ENCODE data around the gene TEX10. TPM values are rescaled to one million over a fixed set of nuclear protein-coding genes. Genes with fewer than 3 reads are reported as not detected.

Gene TEX10
- total RNA-seq, 1 donor = 29.3 TPM

DNA sequence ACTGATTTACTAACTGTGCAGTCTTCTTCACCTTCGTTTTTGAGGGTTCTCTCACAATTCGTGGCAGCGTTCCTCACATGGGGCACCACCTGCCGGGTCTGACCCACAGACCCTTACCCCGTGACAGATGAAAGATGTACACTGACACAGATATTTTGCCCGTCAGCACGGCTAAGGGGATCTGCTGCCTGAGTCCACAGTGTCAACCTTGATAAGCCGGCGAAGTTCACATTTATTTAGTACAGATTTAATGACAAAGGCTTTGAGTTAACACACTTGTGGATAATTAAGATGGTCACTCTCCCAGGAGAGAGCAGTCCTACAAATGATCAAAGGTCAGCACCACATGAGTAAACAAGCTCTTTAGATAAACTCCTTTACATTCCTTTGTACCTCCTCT is 15.9 kb upstream of the TEX10 start:
- Histone ChIP-seq H4K20me1 (ENCODE audit: insufficient read depth, low read length) (no peaks in the 10 kb centered on the region), H3K27me3 (ENCODE audit: insufficient read depth, low read length) (no peaks in the 10 kb centered on the region), H3K79me2 (ENCODE audit: insufficient read depth, low read length) (no peaks in the 10 kb centered on the region), H3K9me3 (ENCODE audit: low read depth, low read length) (no peaks in the 10 kb centered on the region), H3K4me1 (ENCODE audit: insufficient read depth, low read length) (no peaks in the 10 kb centered on the region), H3K36me3 (ENCODE audit: insufficient read depth, low read length) (no peaks in the 10 kb centered on the region), H3K4me2 (ENCODE audit: insufficient read depth, low read length) (no peak overlapping the region), H2AFZ (ENCODE audit: low read length) (no peak overlapping the region), H3K27ac (ENCODE audit: low read depth, low read length) (no peak overlapping the region), H3K4me3 (ENCODE audit: insufficient read depth, low read length) (no peak overlapping the region)
- DNase-seq (ENCODE audit: insufficient read length, low spot score, missing footprints) = no peak
- TF ChIP-seq, protein P1, sequence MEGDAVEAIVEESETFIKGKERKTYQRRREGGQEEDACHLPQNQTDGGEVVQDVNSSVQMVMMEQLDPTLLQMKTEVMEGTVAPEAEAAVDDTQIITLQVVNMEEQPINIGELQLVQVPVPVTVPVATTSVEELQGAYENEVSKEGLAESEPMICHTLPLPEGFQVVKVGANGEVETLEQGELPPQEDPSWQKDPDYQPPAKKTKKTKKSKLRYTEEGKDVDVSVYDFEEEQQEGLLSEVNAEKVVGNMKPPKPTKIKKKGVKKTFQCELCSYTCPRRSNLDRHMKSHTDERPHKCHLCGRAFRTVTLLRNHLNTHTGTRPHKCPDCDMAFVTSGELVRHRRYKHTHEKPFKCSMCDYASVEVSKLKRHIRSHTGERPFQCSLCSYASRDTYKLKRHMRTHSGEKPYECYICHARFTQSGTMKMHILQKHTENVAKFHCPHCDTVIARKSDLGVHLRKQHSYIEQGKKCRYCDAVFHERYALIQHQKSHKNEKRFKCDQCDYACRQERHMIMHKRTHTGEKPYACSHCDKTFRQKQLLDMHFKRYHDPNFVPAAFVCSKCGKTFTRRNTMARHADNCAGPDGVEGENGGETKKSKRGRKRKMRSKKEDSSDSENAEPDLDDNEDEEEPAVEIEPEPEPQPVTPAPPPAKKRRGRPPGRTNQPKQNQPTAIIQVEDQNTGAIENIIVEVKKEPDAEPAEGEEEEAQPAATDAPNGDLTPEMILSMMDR (IDR thresholded peaks at IDR 0.05; ENCODE audit: extremely low read depth, low read depth, low read length) = no peak

DNA sequence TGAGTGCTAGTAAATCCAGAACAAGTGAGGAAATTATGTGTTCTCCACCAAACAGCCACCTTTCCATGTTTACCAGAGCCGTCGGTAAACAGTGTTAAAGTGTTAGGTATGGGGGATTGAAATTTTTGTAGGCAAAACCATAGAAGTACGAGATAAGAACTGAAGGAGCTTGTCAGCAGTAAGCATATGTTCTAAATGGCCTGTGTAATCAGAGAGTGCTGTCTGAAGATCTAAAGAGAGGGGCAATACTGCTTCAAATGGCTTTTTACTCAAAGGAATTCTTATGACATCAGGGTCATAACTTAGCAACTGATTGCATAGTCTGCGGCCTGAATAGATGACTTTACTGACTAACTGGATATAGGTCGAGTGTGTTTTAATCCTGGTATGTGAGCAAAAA is 13.4 kb upstream of the TEX10 start:
- TF ChIP-seq, protein P1 (IDR thresholded peaks at IDR 0.05; ENCODE audit: extremely low read depth, low read depth, low read length) = no peak

GRCh38 chr9:100364013-100364412 is 11.3 kb upstream of the TEX10 start:
- Histone ChIP-seq H4K20me1 (ENCODE audit: insufficient read depth, low read length) (no peaks in the 10 kb centered on the region), H3K9me3 (ENCODE audit: low read depth, low read length) (no peaks in the 10 kb centered on the region), H3K79me2 (ENCODE audit: insufficient read depth, low read length) (no peaks in the 10 kb centered on the region), H3K27me3 (ENCODE audit: insufficient read depth, low read length) (no peaks in the 10 kb centered on the region), H3K27ac (ENCODE audit: low read depth, low read length) (no peak overlapping the region), H2AFZ (ENCODE audit: low read length) (no peak overlapping the region), H3K4me2 (ENCODE audit: insufficient read depth, low read length) (no peak overlapping the region), H3K4me3 (ENCODE audit: insufficient read depth, low read length) (no peak overlapping the region), H3K36me3 (ENCODE audit: insufficient read depth, low read length) (no peaks in the 10 kb centered on the region), H3K4me1 (ENCODE audit: insufficient read depth, low read length) (no peaks in the 10 kb centered on the region)
- no peak for DNase-seq (ENCODE audit: insufficient read length, low spot score, missing footprints)
- TF ChIP-seq, protein P1 (IDR thresholded peaks at IDR 0.05; ENCODE audit: extremely low read depth, low read depth, low read length) = no peak

More for the DNA sequence above, 13.4 kb upstream of the TEX10 start:
- Histone ChIP-seq H3K4me3 (ENCODE audit: insufficient read depth, low read length) (no peak overlapping the region), H3K36me3 (ENCODE audit: insufficient read depth, low read length) (no peaks in the 10 kb centered on the region), H4K20me1 (ENCODE audit: insufficient read depth, low read length) (no peaks in the 10 kb centered on the region), H3K4me2 (ENCODE audit: insufficient read depth, low read length) (no peak overlapping the region), H2AFZ (ENCODE audit: low read length) (no peak overlapping the region), H3K79me2 (ENCODE audit: insufficient read depth, low read length) (no peaks in the 10 kb centered on the region), H3K4me1 (ENCODE audit: insufficient read depth, low read length) (no peaks in the 10 kb centered on the region), H3K27ac (ENCODE audit: low read depth, low read length) (no peak overlapping the region), H3K27me3 (ENCODE audit: insufficient read depth, low read length) (no peaks in the 10 kb centered on the region), H3K9me3 (ENCODE audit: low read depth, low read length) (no peaks in the 10 kb centered on the region)
- DNase-seq (ENCODE audit: insufficient read length, low spot score, missing footprints) = no peak

GRCh38 chr9:100359057-100359456 is 6.3 kb upstream of the TEX10 start:
- Histone ChIP-seq H3K4me1 (ENCODE audit: insufficient read depth, low read length) (no peaks in the 10 kb centered on the region), H4K20me1 (ENCODE audit: insufficient read depth, low read length) (no peaks in the 10 kb centered on the region), H3K4me2 (ENCODE audit: insufficient read depth, low read length) (no peak overlapping the region), H3K27me3 (ENCODE audit: insufficient read depth, low read length) (no peaks in the 10 kb centered on the region), H3K36me3 (ENCODE audit: insufficient read depth, low read length) (no peaks in the 10 kb centered on the region), H2AFZ (ENCODE audit: low read length) (no peak overlapping the region), H3K27ac (ENCODE audit: low read depth, low read length) (no peak overlapping the region), H3K4me3 (ENCODE audit: insufficient read depth, low read length) (no peak overlapping the region), H3K79me2 (ENCODE audit: insufficient read depth, low read length) (no peaks in the 10 kb centered on the region), H3K9me3 (ENCODE audit: low read depth, low read length) (no peaks in the 10 kb centered on the region)
- DNase-seq (ENCODE audit: insufficient read length, low spot score, missing footprints) = no peak
- TF ChIP-seq, protein P1 (IDR thresholded peaks at IDR 0.05; ENCODE audit: extremely low read depth, low read depth, low read length) = no peak
